22Rv1 (cell line): ENCODE measurements around the gene ECE1.

Experiments
- ZFX ChIP-seq: fragments of 450-650 bp; IDR thresholded peaks from 2 replicates; pipeline ENCODE4 v1.6.1; 2017; ENCODE audit warnings: antibody characterized with exemption, borderline replicate concordance
- TF ChIP-seq, protein P1 (sequence below): fragments of 450-650 bp; IDR thresholded peaks from 2 replicates; pipeline ENCODE4 v1.5.1; 2017; ENCODE audit warnings: mild to moderate bottlenecking

- TF ChIP-seq, protein P1, sequence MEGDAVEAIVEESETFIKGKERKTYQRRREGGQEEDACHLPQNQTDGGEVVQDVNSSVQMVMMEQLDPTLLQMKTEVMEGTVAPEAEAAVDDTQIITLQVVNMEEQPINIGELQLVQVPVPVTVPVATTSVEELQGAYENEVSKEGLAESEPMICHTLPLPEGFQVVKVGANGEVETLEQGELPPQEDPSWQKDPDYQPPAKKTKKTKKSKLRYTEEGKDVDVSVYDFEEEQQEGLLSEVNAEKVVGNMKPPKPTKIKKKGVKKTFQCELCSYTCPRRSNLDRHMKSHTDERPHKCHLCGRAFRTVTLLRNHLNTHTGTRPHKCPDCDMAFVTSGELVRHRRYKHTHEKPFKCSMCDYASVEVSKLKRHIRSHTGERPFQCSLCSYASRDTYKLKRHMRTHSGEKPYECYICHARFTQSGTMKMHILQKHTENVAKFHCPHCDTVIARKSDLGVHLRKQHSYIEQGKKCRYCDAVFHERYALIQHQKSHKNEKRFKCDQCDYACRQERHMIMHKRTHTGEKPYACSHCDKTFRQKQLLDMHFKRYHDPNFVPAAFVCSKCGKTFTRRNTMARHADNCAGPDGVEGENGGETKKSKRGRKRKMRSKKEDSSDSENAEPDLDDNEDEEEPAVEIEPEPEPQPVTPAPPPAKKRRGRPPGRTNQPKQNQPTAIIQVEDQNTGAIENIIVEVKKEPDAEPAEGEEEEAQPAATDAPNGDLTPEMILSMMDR, result no peak
- no peak for TF ChIP-seq ZFX
Observed at GRCh38 chr1:21261551-21262292, 28.5 kb downstream of the ECE1 start.
